PC-9 (cell line): Measurements from ENCODE around the gene LMCD1.

Experiments
- CTCF ChIP-seq: fragments of 200-600 bp; sonication (generic); conservative IDR thresholded peaks from 2 replicates; pipeline ENCODE4 v1.6.1; 2017; ENCODE audit warnings: mixed run types, antibody characterized with exemption, mild to moderate bottlenecking, moderate library complexity
- EZH2 ChIP-seq: fragments of 200-600 bp; sonication (generic); IDR thresholded peaks from 2 replicates; pipeline ENCODE4 v1.8.0; 2017; ENCODE audit warnings: antibody characterized with exemption, low read depth

- no peak for TF ChIP-seq CTCF
- TF ChIP-seq EZH2: no peak
Measured at GRCh38 chr3:8623741-8624140, 122.1 kb downstream of the LMCD1 start.
